HepG2 (cell line): Measurements from ENCODE around the gene PKD2L1. TPM values are rescaled to one million over a fixed set of nuclear protein-coding genes. Genes with fewer than 3 reads are reported as not detected.

Experiments used
- CBX5 ChIP-seq: sonication (generic); formaldehyde crosslinking; IDR thresholded peaks from 2 replicates; pipeline ENCODE4 v1.4.0; 2020; ENCODE audit warnings: missing genetic modification reagents, borderline replicate concordance
- ELK4 ChIP-seq: sonication (generic); formaldehyde crosslinking; IDR thresholded peaks from 2 replicates; pipeline ENCODE4 v1.9.0; 2021; ENCODE audit warnings: missing genetic modification reagents, borderline replicate concordance
- ETV6 ChIP-seq: sonication (generic); formaldehyde crosslinking; conservative IDR thresholded peaks from 2 replicates; pipeline ENCODE4 v1.4.0; 2020; ENCODE audit warnings: missing genetic modification reagents
- FOXO4 ChIP-seq: sonication (generic); formaldehyde crosslinking; conservative IDR thresholded peaks from 2 replicates; pipeline ENCODE4 v1.8.1; 2023; ENCODE audit warnings: missing genetic modification reagents
- GLI4 ChIP-seq: sonication (generic); formaldehyde crosslinking; IDR thresholded peaks from 2 replicates; pipeline ENCODE4 v1.5.1; 2020; ENCODE audit warnings: missing genetic modification reagents, mild to moderate bottlenecking, moderate library complexity, borderline replicate concordance
- HHEX ChIP-seq: IDR thresholded peaks from 2 replicates; pipeline ENCODE4 v1.6.1; 2016; ENCODE audit warnings: control low read depth
- HNF4G ChIP-seq, 2 experiments: sonication (generic) in 1 of 2; formaldehyde crosslinking in 1 of 2; IDR thresholded peaks; 2 replicates each; pipeline versions ENCODE4 v1.4.0 to v1.6.1; 2011 to 2020; ENCODE audit warnings: borderline replicate concordance in 2 of 2, low read depth in 2 of 2, mild to moderate bottlenecking in 2 of 2, low read length in 1 of 2, missing genetic modification reagents in 1 of 2, moderate library complexity in 1 of 2
- KDM2A ChIP-seq: sonication (generic); formaldehyde crosslinking; IDR thresholded peaks from 2 replicates; pipeline ENCODE4 v1.4.0; 2020; ENCODE audit warnings: low read depth, missing genetic modification reagents, borderline replicate concordance
- MAX ChIP-seq: IDR thresholded peaks from 2 replicates; pipeline ENCODE4 v1.6.1; 2012; ENCODE audit warnings: inconsistent platforms
- MIXL1 ChIP-seq: IDR thresholded peaks from 2 replicates; pipeline ENCODE4 v1.6.1; 2016
- NBN ChIP-seq: fragments of 450-650 bp; conservative IDR thresholded peaks from 2 replicates; pipeline ENCODE4 v1.6.1; 2017
- RNF219 ChIP-seq: sonication (generic); formaldehyde crosslinking; IDR thresholded peaks from 2 replicates; pipeline ENCODE4 v1.5.0; 2020; ENCODE audit warnings: mild to moderate bottlenecking, missing genetic modification reagents
- SP1 ChIP-seq, 2 experiments: fragments of 450-650 bp in 1 of 2; sonication (generic) in 1 of 2; formaldehyde crosslinking in 1 of 2; IDR thresholded peaks; 2 replicates each; pipeline versions ENCODE4 v1.4.0 to v1.6.1; 2016 to 2020; ENCODE audit warnings: missing genetic modification reagents in 1 of 2
- SRSF9 ChIP-seq: fragments of 200-400 bp; formaldehyde crosslinking; IDR thresholded peaks from 2 replicates; pipeline ENCODE4 v1.6.1; 2018; ENCODE audit warnings: borderline replicate concordance, mild to moderate bottlenecking, low read depth, low read length; ENCODE audit not compliant: insufficient read depth, poor library complexity, severe bottlenecking
- THAP11 ChIP-seq: IDR thresholded peaks from 2 replicates; pipeline ENCODE4 v1.6.1; 2016; ENCODE audit warnings: missing biosample characterization, missing genetic modification reagents
- WIZ ChIP-seq: sonication (generic); formaldehyde crosslinking; IDR thresholded peaks from 2 replicates; pipeline ENCODE4 v1.5.1; 2020; ENCODE audit warnings: mild to moderate bottlenecking, missing genetic modification reagents
- ZBTB34 ChIP-seq: sonication (generic); formaldehyde crosslinking; IDR thresholded peaks from 2 replicates; pipeline ENCODE4 v1.8.0; 2022; ENCODE audit warnings: mild to moderate bottlenecking, missing genetic modification reagents
- ZEB1 ChIP-seq: IDR thresholded peaks from 2 replicates; pipeline ENCODE4 v1.6.1; 2012; ENCODE audit warnings: mild to moderate bottlenecking, low read depth, inconsistent platforms; ENCODE audit not compliant: insufficient replicate concordance
- ZNF446 ChIP-seq: sonication (generic); formaldehyde crosslinking; IDR thresholded peaks from 2 replicates; pipeline ENCODE4 v1.5.0; 2020; ENCODE audit warnings: mild to moderate bottlenecking, missing genetic modification reagents
- ZNF547 ChIP-seq: sonication (generic); formaldehyde crosslinking; IDR thresholded peaks from 2 replicates; pipeline ENCODE4 v1.5.1; 2020; ENCODE audit warnings: mild to moderate bottlenecking, missing genetic modification reagents
- ZNF550 ChIP-seq: sonication (generic); formaldehyde crosslinking; IDR thresholded peaks from 2 replicates; pipeline ENCODE4 v1.4.0; 2020; ENCODE audit warnings: mild to moderate bottlenecking, missing genetic modification reagents, borderline replicate concordance
- ZNF580 ChIP-seq: IDR thresholded peaks from 2 replicates; pipeline ENCODE4 v1.6.1; 2016; ENCODE audit warnings: low read depth, borderline replicate concordance
- polyA plus RNA-seq, 8 experiments: library from polyadenylated mRNA; depleted of rRNA in 3 of 8; stranded (reverse) in 7 of 8; unstranded in 1 of 8; fragments of >200 nt; fragmentation: Illumina TruSeq in 4 of 8; extraction: Trizol in 4 of 8; gene quantifications; 2 replicates each; pipeline versions ENCODE4 v1.2.1 to v1.2.3, GENCODE V29; 2011 to 2016; ENCODE audit warnings: low read depth in 4 of 8, missing spikeins in 1 of 8, mixed read lengths in 1 of 8; ENCODE audit not compliant: insufficient read depth in 1 of 8
- total RNA-seq, 5 experiments: library from RNA; depleted of rRNA; stranded (reverse); fragments of >200 nt; fragmentation: Illumina TruSeq; extraction: Trizol; gene quantifications; 2 replicates each; pipeline ENCODE4 v1.2.3, GENCODE V29; 2016; ENCODE audit warnings: low read depth in 1 of 5

The PKD2L1 gene
- total and polyA plus RNA-seq, 2 of the 13 experiments (the other 11 are each of a cell fraction or from before 2014, with no cell fraction given), result 0.07 to 0.15 TPM

GRCh38 chr10:100346765-100347567, 16.9 kb upstream of the PKD2L1 start, which contains the start of gene SCD (continued):
- TF ChIP-seq HNF4G (IDR thresholded peaks at IDR 0.05; ENCODE audit: borderline replicate concordance, low read depth, low read length), result 0 out of 2 replicates have a peak, but pooled peaks have one; percentile 13
- peak; percentile 48; the same call in 1 of the 2 replicates for TF ChIP-seq HNF4G (CRISPR knock-in tag; IDR thresholded peaks at IDR 0.05; ENCODE audit: borderline replicate concordance, low read depth)
- TF ChIP-seq KDM2A (CRISPR knock-in tag), result peak; percentile 28; the same call in 1 of the 2 replicates
- TF ChIP-seq ZBTB34, result no peak
- peak; percentile 18 for TF ChIP-seq ZEB1
- TF ChIP-seq WIZ (CRISPR knock-in tag), result no peak
- TF ChIP-seq NBN, result no peak
- TF ChIP-seq FOXO4 (CRISPR knock-in tag), result 0 out of 2 replicates have a peak, but pooled peaks have one; percentile 74
- no peak for TF ChIP-seq ELK4 (CRISPR knock-in tag)
- TF ChIP-seq CBX5 (CRISPR knock-in tag), result peak; percentile 33; the same call in 1 of the 2 replicates
- TF ChIP-seq GLI4 (CRISPR knock-in tag), result peak; percentile 59; the same call in 1 of the 2 replicates
- TF ChIP-seq MIXL1, result no peak
- TF ChIP-seq ZNF446 (CRISPR knock-in tag), result peak; percentile 78; the same call in 1 of the 2 replicates
- no peak for TF ChIP-seq ETV6 (CRISPR knock-in tag)
- TF ChIP-seq MAX, result peak; percentile 70
- TF ChIP-seq SP1 (IDR thresholded peaks at IDR 0.05), result no peak
- TF ChIP-seq SP1 (CRISPR knock-in tag; IDR thresholded peaks at IDR 0.05), result no peak
- no peak for TF ChIP-seq ZNF547 (CRISPR knock-in tag)
- TF ChIP-seq ZNF580 (CRISPR knock-in tag), result peak; percentile 20
- TF ChIP-seq RNF219 (CRISPR knock-in tag), result peak; percentile 80; the same call in 1 of the 2 replicates
- TF ChIP-seq THAP11 (CRISPR knock-in tag), result peak; percentile 33; the same call in 1 of the 2 replicates
- no peak for TF ChIP-seq HHEX (CRISPR knock-in tag)
- TF ChIP-seq ZNF550 (CRISPR knock-in tag), result no peak
- TF ChIP-seq SRSF9, result no peak
